K562 (cell line): ENCODE results near the gene LMO7. TPM values are rescaled to one million over a fixed set of nuclear protein-coding genes. Genes with fewer than 3 reads are reported as not detected.

Experiments used
- ATAC-seq: fragments of 200-7000 bp; cut with Tn5 transposase; 3 replicates; pipeline ENCODE4 v1.9.1; 2020; ENCODE audit warnings: moderate library complexity
- BruUV-seq: library from RNA; stranded (reverse); fragments of 400-500 nt; replicated peaks from 2 replicates; lab custom pipeline; 2021; lab: Mats Ljungman, UMichigan
- CTCF ChIA-PET: fragments of 300-600 bp; formaldehyde crosslinking; extraction: SDS; loops from one replicate; lab custom pipeline; 2021; ENCODE audit warnings: low intra/inter-chr PET ratio; lab: Yijun Ruan, JAX
- POLR2A ChIA-PET: fragments of 300-600, 350-650 bp; sonication (Branson Sonifier 250); formaldehyde crosslinking; extraction: SDS; loops from one replicate; lab custom pipeline; 2021; ENCODE audit warnings: antibody characterized with exemption, inconsistent platforms; lab: Yijun Ruan, JAX
- DNase-seq, 4 experiments: peaks; one replicate each; pipeline versions ENCODE4 v3.0.0 to v3.0.0-alpha.2; 2011 to 2018; ENCODE audit warnings: low spot score in 3 of 4, mixed read lengths in 3 of 4; ENCODE audit errors: extremely low read depth in 1 of 4
- FAIRE-seq: peaks from 2 replicates; lab custom pipeline; 2011; peaks lifted over from hg19 to GRCh38; lab: Jason Lieb, UNC
- H2AFZ ChIP-seq: 2 replicates; pipeline ENCODE4 v1.6.0; 2011; ENCODE audit warnings: low read depth, low read length, control low read depth, inconsistent platforms
- H3K27ac ChIP-seq: fragments of 200-600 bp; 3 replicates; pipeline ENCODE4 v1.8.0; 2011; ENCODE audit warnings: low read depth, mild to moderate bottlenecking, control low read depth, inconsistent platforms, low read length, moderate library complexity, mixed read lengths; ENCODE audit errors: extremely low read depth
- H3K27me3 ChIP-seq, 2 experiments: fragments of 300-600 bp in 1 of 2; 2 replicates in 1 of 2; 3 replicates in 1 of 2; pipeline versions ENCODE4 v1.6.0 to v1.8.0; 2011; ENCODE audit warnings: inconsistent platforms in 2 of 2, low read length in 2 of 2, mild to moderate bottlenecking in 1 of 2, mixed read lengths in 1 of 2, moderate library complexity in 1 of 2; ENCODE audit not compliant: control insufficient read depth in 2 of 2, insufficient read depth in 2 of 2
- H3K36me3 ChIP-seq: fragments of 300-600 bp; 3 replicates; pipeline ENCODE4 v1.8.0; 2011; ENCODE audit warnings: mild to moderate bottlenecking, low read length, inconsistent platforms; ENCODE audit not compliant: control insufficient read depth, insufficient read depth
- H3K4me1 ChIP-seq, 2 experiments: fragments of 200-600 bp in 1 of 2; replicated peaks in 1 of 2; 2 replicates in 1 of 2; 3 replicates in 1 of 2; pipeline versions ENCODE4 v1.5.1 to v1.8.0; 2011; ENCODE audit warnings: inconsistent platforms in 2 of 2, low read length in 2 of 2, mild to moderate bottlenecking in 1 of 2, mixed read lengths in 1 of 2, moderate library complexity in 1 of 2; ENCODE audit not compliant: control insufficient read depth in 2 of 2, insufficient read depth in 2 of 2
- H3K4me2 ChIP-seq: 2 replicates; pipeline ENCODE4 v1.6.1; 2011; ENCODE audit warnings: low read length, control low read depth, inconsistent platforms, mixed read lengths; ENCODE audit not compliant: insufficient read depth
- H3K4me3 ChIP-seq: fragments of 200-600 bp; sonication (generic), shearing (Covaris generic); 2 replicates; pipeline ENCODE4 v1.5.1; 2016; ENCODE audit warnings: control low read depth, inconsistent platforms
- H3K79me2 ChIP-seq: fragments of 200-600 bp; 3 replicates; pipeline ENCODE4 v1.8.0; 2011; ENCODE audit warnings: low read length, inconsistent platforms; ENCODE audit not compliant: control insufficient read depth, insufficient read depth
- H3K9ac ChIP-seq, 2 experiments: 2 replicates each; pipeline versions ENCODE4 v1.6.0 to v1.6.1; 2011; ENCODE audit warnings: low read depth in 2 of 2, low read length in 2 of 2, control low read depth in 1 of 2, inconsistent platforms in 1 of 2, mild to moderate bottlenecking in 1 of 2, mixed read lengths in 1 of 2; ENCODE audit not compliant: insufficient read depth in 1 of 2
- H3K9me1 ChIP-seq: one replicate; pipeline ENCODE4 v1.6.0; 2011; ENCODE audit warnings: inconsistent platforms, mild to moderate bottlenecking, low read length, moderate library complexity; ENCODE audit not compliant: control insufficient read depth, insufficient read depth
- H3K9me3 ChIP-seq: replicated peaks from 2 replicates; pipeline ENCODE4 v1.5.1; 2011; ENCODE audit warnings: low read depth, low read length, inconsistent platforms; ENCODE audit not compliant: control insufficient read depth, insufficient read depth
- H4K20me1 ChIP-seq: replicated peaks from 2 replicates; pipeline ENCODE4 v1.6.1; 2011; ENCODE audit warnings: low read length, inconsistent platforms, mixed read lengths; ENCODE audit not compliant: control insufficient read depth, insufficient read depth
- CREM ChIP-seq: IDR thresholded peaks from 2 replicates; pipeline ENCODE4 v1.6.1; 2014; ENCODE audit warnings: antibody characterized with exemption, low read depth
- FOXA3 ChIP-seq, 2 experiments: fragments of 450-650 bp in 1 of 2; sonication (generic) in 1 of 2; formaldehyde crosslinking; IDR thresholded peaks in 1 of 2; conservative IDR thresholded peaks in 1 of 2; 2 replicates each; pipeline versions ENCODE4 v1.4.0 to v1.8.0; 2020 to 2022; ENCODE audit warnings: mild to moderate bottlenecking in 2 of 2, missing genetic modification reagents in 1 of 2
- GTF2A2 ChIP-seq: IDR thresholded peaks from 2 replicates; pipeline ENCODE4 v1.6.1; 2016; ENCODE audit warnings: mild to moderate bottlenecking, missing genetic modification characterization, missing compliant biosample characterization
- KDM1A ChIP-seq, 2 experiments: fragments of 450-650 bp; IDR thresholded peaks; 2 replicates each; pipeline ENCODE4 v1.6.1; 2016; ENCODE audit warnings: mild to moderate bottlenecking in 2 of 2
- KLF1 ChIP-seq: fragments of 450-650 bp; IDR thresholded peaks from 2 replicates; pipeline ENCODE4 v1.6.1; 2016; ENCODE audit warnings: missing genetic modification characterization, missing compliant biosample characterization
- NFRKB ChIP-seq: fragments of 450-650 bp; IDR thresholded peaks from 2 replicates; pipeline ENCODE4 v1.6.1; 2016; ENCODE audit warnings: low read depth
- NR3C1 ChIP-seq: sonication (generic); formaldehyde crosslinking; IDR thresholded peaks from 2 replicates; pipeline ENCODE4 v1.8.1; 2022; ENCODE audit warnings: missing genetic modification reagents
- PHF20 ChIP-seq: fragments of 450-650 bp; IDR thresholded peaks from 2 replicates; pipeline ENCODE4 v1.6.1; 2018; ENCODE audit not compliant: partially characterized antibody
- SIN3B ChIP-seq: fragments of 450-650 bp; IDR thresholded peaks from 2 replicates; pipeline ENCODE4 v1.6.1; 2017; ENCODE audit warnings: low read depth, mild to moderate bottlenecking, moderate library complexity
- SP1 ChIP-seq: sonication (generic); formaldehyde crosslinking; IDR thresholded peaks from 2 replicates; pipeline ENCODE4 v1.8.1; 2022; ENCODE audit warnings: mild to moderate bottlenecking, missing genetic modification reagents
- ZFPM2 ChIP-seq: fragments of 250-450 bp; sonication (Bioruptor Pico); IDR thresholded peaks from 2 replicates; pipeline ENCODE4 v1.5.1; 2022; ENCODE audit warnings: mild to moderate bottlenecking
- ZNF274 ChIP-seq: IDR thresholded peaks from 2 replicates; pipeline ENCODE4 v1.6.1; 2011; ENCODE audit warnings: low read depth, mild to moderate bottlenecking, low read length, moderate library complexity, borderline replicate concordance
- ZNF445 ChIP-seq: fragments of 250-450 bp; sonication (Bioruptor Pico); IDR thresholded peaks from 2 replicates; pipeline ENCODE4 v1.4.0; 2020; ENCODE audit warnings: low read depth, mild to moderate bottlenecking, moderate library complexity
- ZNF589 ChIP-seq: fragments of 200-800 bp; sonication (Bioruptor generic); IDR thresholded peaks from 2 replicates; pipeline ENCODE4 v1.6.1; 2016; ENCODE audit warnings: low read depth, missing genetic modification characterization, missing compliant biosample characterization
- WGBS: fragments of 100-300 bp; shearing (Covaris generic); methylation state at CpG from one replicate; pipeline ENCODE4 v1.1.6; 2016; ENCODE audit warnings: low coverage, mixed read lengths; ENCODE audit not compliant: insufficient coverage; ENCODE audit errors: missing lambda C conversion rate; 5-methylcytosine and 5-hydroxymethylcytosine counted together
- in situ Hi-C: fragments of 300-500 bp; cut with MboI; formaldehyde crosslinking; loops from 4 replicates; pipeline ENCODE4 v1.15.0; 2018; ENCODE audit warnings: inconsistent platforms, mixed read lengths
- intact Hi-C: fragments of 100-400 bp; cut with micrococcal nuclease; formaldehyde crosslinking; loops from 2 replicates; pipeline ENCODE4 v1.14.2; 2022
- polyA plus RNA-seq, 8 experiments: library from polyadenylated mRNA; depleted of rRNA in 4 of 8; stranded (reverse) in 5 of 8; unstranded in 3 of 8; fragments of >200 nt; fragmentation: Nextera tagmentation in 2 of 8; fragmentation: Illumina TruSeq in 1 of 8; extraction: Ambion mirVana in 2 of 8; extraction: Trizol in 1 of 8; gene quantifications; 2 replicates each; pipeline versions ENCODE4 v1.2.1 to v1.2.3, GENCODE V29; 2011 to 2014; ENCODE audit warnings: inconsistent platforms in 1 of 8, missing spikeins in 1 of 8
- total RNA-seq, 7 experiments: library from RNA; depleted of rRNA in 6 of 7; stranded (reverse); fragments of >200 nt in 6 of 7; fragmentation: Illumina TruSeq in 2 of 7; extraction: Trizol in 2 of 7; gene quantifications; 2 replicates each; pipeline versions ENCODE4 v1.2.1 to v1.2.3, GENCODE V29; 2011 to 2021; ENCODE audit warnings: low replicate concordance in 1 of 7
- TF ChIP-seq, protein P1 (sequence below): fragments of 450-650 bp; IDR thresholded peaks from 2 replicates; pipeline ENCODE4 v1.6.1; 2016; ENCODE audit warnings: mild to moderate bottlenecking
- TF ChIP-seq, protein P2 (sequence below): sonication (generic); formaldehyde crosslinking; IDR thresholded peaks from 2 replicates; pipeline ENCODE4 v1.8.0; 2022; ENCODE audit warnings: missing genetic modification reagents, mild to moderate bottlenecking, borderline replicate concordance

The LMO7 gene
- total and polyA plus RNA-seq, 9 of the 15 experiments (the other 6 are each of a cell fraction or from before 2014, with no cell fraction given), result 0.42 to 4.3 (median 1.7) TPM

DNA sequence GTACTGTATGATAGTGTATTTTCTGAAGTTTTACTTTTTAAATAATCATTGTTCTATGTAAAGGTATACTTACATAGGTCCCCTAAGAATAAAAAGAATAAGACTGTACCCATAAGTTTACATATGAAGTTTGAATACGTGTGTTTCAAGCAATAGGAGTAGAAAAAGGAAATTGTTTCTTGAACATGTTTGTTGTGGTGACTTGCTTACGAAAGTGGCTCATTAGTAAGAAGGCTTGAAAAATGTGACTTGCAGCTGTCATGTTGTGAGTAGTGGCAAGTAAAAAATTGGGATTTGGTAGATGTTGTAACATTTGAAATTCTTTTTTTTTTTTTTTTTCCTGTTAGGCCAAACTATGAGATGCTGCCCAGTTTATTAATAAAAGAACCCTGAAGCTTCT, 203.3 kb downstream of the LMO7 start:
- no peak for FAIRE-seq
- no peak for ATAC-seq
- no peaks in the 10 kb centered on the region for H3K4me1 ChIP-seq
- ChIA-PET POLR2A (no interaction called here), CTCF (no interaction called here)
- H3K9me1 ChIP-seq, result no peaks in the 10 kb centered on the region
- WGBS, result 10% methylated on average over 2 of the region's 2 CpGs
- intact Hi-C loops (no loop called here), in situ Hi-C loops (no loop called here)
- H3K9ac ChIP-seq, result no peak overlapping the region
- no peak for TF ChIP-seq NFRKB
- TF ChIP-seq ZFPM2 (CRISPR knock-in tag), result no peak
- TF ChIP-seq PHF20, result no peak
- TF ChIP-seq, protein P1, sequence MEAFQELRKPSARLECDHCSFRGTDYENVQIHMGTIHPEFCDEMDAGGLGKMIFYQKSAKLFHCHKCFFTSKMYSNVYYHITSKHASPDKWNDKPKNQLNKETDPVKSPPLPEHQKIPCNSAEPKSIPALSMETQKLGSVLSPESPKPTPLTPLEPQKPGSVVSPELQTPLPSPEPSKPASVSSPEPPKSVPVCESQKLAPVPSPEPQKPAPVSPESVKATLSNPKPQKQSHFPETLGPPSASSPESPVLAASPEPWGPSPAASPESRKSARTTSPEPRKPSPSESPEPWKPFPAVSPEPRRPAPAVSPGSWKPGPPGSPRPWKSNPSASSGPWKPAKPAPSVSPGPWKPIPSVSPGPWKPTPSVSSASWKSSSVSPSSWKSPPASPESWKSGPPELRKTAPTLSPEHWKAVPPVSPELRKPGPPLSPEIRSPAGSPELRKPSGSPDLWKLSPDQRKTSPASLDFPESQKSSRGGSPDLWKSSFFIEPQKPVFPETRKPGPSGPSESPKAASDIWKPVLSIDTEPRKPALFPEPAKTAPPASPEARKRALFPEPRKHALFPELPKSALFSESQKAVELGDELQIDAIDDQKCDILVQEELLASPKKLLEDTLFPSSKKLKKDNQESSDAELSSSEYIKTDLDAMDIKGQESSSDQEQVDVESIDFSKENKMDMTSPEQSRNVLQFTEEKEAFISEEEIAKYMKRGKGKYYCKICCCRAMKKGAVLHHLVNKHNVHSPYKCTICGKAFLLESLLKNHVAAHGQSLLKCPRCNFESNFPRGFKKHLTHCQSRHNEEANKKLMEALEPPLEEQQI, result no peak
- no peak for TF ChIP-seq NR3C1 (CRISPR knock-in tag)
- TF ChIP-seq, protein P2, sequence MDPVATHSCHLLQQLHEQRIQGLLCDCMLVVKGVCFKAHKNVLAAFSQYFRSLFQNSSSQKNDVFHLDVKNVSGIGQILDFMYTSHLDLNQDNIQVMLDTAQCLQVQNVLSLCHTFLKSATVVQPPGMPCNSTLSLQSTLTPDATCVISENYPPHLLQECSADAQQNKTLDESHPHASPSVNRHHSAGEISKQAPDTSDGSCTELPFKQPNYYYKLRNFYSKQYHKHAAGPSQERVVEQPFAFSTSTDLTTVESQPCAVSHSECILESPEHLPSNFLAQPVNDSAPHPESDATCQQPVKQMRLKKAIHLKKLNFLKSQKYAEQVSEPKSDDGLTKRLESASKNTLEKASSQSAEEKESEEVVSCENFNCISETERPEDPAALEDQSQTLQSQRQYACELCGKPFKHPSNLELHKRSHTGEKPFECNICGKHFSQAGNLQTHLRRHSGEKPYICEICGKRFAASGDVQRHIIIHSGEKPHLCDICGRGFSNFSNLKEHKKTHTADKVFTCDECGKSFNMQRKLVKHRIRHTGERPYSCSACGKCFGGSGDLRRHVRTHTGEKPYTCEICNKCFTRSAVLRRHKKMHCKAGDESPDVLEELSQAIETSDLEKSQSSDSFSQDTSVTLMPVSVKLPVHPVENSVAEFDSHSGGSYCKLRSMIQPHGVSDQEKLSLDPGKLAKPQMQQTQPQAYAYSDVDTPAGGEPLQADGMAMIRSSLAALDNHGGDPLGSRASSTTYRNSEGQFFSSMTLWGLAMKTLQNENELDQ, result no peak
- no peak for TF ChIP-seq KDM1A (IDR thresholded peaks at IDR 0.05)
- TF ChIP-seq ZNF274, result no peak
- TF ChIP-seq GTF2A2, result no peak
- no peak for TF ChIP-seq FOXA3 (CRISPR knock-in tag; conservative IDR thresholded peaks at IDR 0.05 in 1 of 2, IDR thresholded peaks at IDR 0.05 in 1 of 2)
- no peak for TF ChIP-seq SIN3B
- TF ChIP-seq ZNF589 (CRISPR knock-in tag), result no peak
- no peak for TF ChIP-seq ZNF445 (CRISPR knock-in tag)
- TF ChIP-seq CREM, result no peak
- no peak for TF ChIP-seq KLF1
- no peak for TF ChIP-seq SP1
- no peaks in the 10 kb centered on the region for H3K36me3 ChIP-seq
- no peak overlapping the region for H3K27ac ChIP-seq
- no peaks in the 10 kb centered on the region for H3K9me3 ChIP-seq
- no peak for DNase-seq
- H4K20me1 ChIP-seq, result no peaks in the 10 kb centered on the region
- no peaks in the 10 kb centered on the region for H3K27me3 ChIP-seq
- H3K4me3 ChIP-seq, result no peak overlapping the region
- no TSS peak for BruUV-seq
- H3K79me2 ChIP-seq, result no peaks in the 10 kb centered on the region
- H2AFZ ChIP-seq, result no peak overlapping the region
- no peak overlapping the region for H3K4me2 ChIP-seq
